SK-N-SH treated with all-trans-retinoic acid at 6 μM for 48 hours (cell line): Measurements from ENCODE around the gene AK4.
"Not testable (repeated sequence)": the region's sequence is repeated elsewhere in the genome, so short reads cannot be mapped to it uniquely, and the experiment has no call there.

Experiments used
- ATAC-seq: fragments of 200-7000 bp; cut with Tn5 transposase; 3 replicates; pipeline ENCODE4 v1.9.1; 2020; ENCODE audit warnings: mild to moderate bottlenecking, moderate library complexity
- ARNTL ChIP-seq: fragments of 450-650 bp; formaldehyde crosslinking; IDR thresholded peaks from 2 replicates; pipeline ENCODE4 v1.5.0; 2020; ENCODE audit warnings: low read depth, mild to moderate bottlenecking, moderate library complexity, borderline replicate concordance
- CREB5 ChIP-seq: fragments of 250-450 bp; sonication (Bioruptor Pico); IDR thresholded peaks from 2 replicates; pipeline ENCODE4 v1.5.1; 2020; ENCODE audit warnings: low read depth, mild to moderate bottlenecking, moderate library complexity
- CSDC2 ChIP-seq: fragments of 250-450 bp; sonication (Bioruptor Pico); IDR thresholded peaks from 2 replicates; pipeline ENCODE4 v1.5.0; 2020; ENCODE audit warnings: mild to moderate bottlenecking, moderate library complexity
- ESRRG ChIP-seq: fragments of 250-450 bp; sonication (Bioruptor Pico); IDR thresholded peaks from 2 replicates; pipeline ENCODE4 v1.6.1; 2021; ENCODE audit warnings: mild to moderate bottlenecking
- GLIS3 ChIP-seq: fragments of 250-450 bp; sonication (Bioruptor Pico); IDR thresholded peaks from 2 replicates; pipeline ENCODE4 v1.5.0; 2020; ENCODE audit warnings: mild to moderate bottlenecking, moderate library complexity
- ISL1 ChIP-seq: fragments of 250-450 bp; sonication (Bioruptor Pico); IDR thresholded peaks from 2 replicates; pipeline ENCODE4 v2.1.2; 2022; ENCODE audit warnings: mild to moderate bottlenecking, moderate library complexity
- OSR1 ChIP-seq: fragments of 250-450 bp; sonication (Bioruptor Pico); IDR thresholded peaks from 2 replicates; pipeline ENCODE4 v1.8.0; 2022; ENCODE audit warnings: moderate library complexity, mild to moderate bottlenecking, inconsistent platforms
- PATZ1 ChIP-seq: fragments of 250-450 bp; sonication (Bioruptor Pico); IDR thresholded peaks from 2 replicates; pipeline ENCODE4 v1.8.0; 2020; ENCODE audit warnings: mild to moderate bottlenecking, moderate library complexity, borderline replicate concordance
- POU6F1 ChIP-seq: fragments of 250-450 bp; sonication (Bioruptor Pico); IDR thresholded peaks from 2 replicates; pipeline ENCODE4 v1.8.0; 2021; ENCODE audit warnings: low read depth, mild to moderate bottlenecking, moderate library complexity, borderline replicate concordance
- PPARA ChIP-seq: fragments of 250-450 bp; sonication (Bioruptor Pico); IDR thresholded peaks from 2 replicates; pipeline ENCODE4 v1.5.0; 2020; ENCODE audit warnings: mild to moderate bottlenecking, borderline replicate concordance
- RARB ChIP-seq: fragments of 250-450 bp; sonication (Bioruptor Pico); IDR thresholded peaks from 2 replicates; pipeline ENCODE4 v1.8.0; 2021; ENCODE audit warnings: mild to moderate bottlenecking, moderate library complexity
- SNAI2 ChIP-seq: fragments of 250-450 bp; sonication (Bioruptor Pico); IDR thresholded peaks from 2 replicates; pipeline ENCODE4 v1.5.0; 2020; ENCODE audit warnings: mild to moderate bottlenecking, moderate library complexity
- TCF4 ChIP-seq: fragments of 250-450 bp; sonication (Bioruptor Pico); IDR thresholded peaks from 2 replicates; pipeline ENCODE4 v1.8.0; 2021; ENCODE audit warnings: mild to moderate bottlenecking, moderate library complexity, borderline replicate concordance
- TOX ChIP-seq: fragments of 250-450 bp; sonication (Bioruptor Pico); IDR thresholded peaks from 2 replicates; pipeline ENCODE4 v1.8.0; 2021; ENCODE audit warnings: mild to moderate bottlenecking, moderate library complexity, borderline replicate concordance
- TSHZ2 ChIP-seq: fragments of 250-450 bp; sonication (Bioruptor Pico); IDR thresholded peaks from 2 replicates; pipeline ENCODE4 v1.5.0; 2020; ENCODE audit warnings: mild to moderate bottlenecking, moderate library complexity
- ZC3H10 ChIP-seq: fragments of 250-450 bp; sonication (Bioruptor Pico); IDR thresholded peaks from 2 replicates; pipeline ENCODE4 v1.5.1; 2021; ENCODE audit warnings: mild to moderate bottlenecking, moderate library complexity
- ZFP3 ChIP-seq: fragments of 250-450 bp; sonication (Bioruptor Pico); IDR thresholded peaks from 2 replicates; pipeline ENCODE4 v1.5.0; 2020; ENCODE audit warnings: mild to moderate bottlenecking, moderate library complexity
- ZFP30 ChIP-seq: fragments of 450-650 bp; formaldehyde crosslinking; IDR thresholded peaks from 2 replicates; pipeline ENCODE4 v1.5.0; 2022; ENCODE audit warnings: mild to moderate bottlenecking, moderate library complexity
- ZNF565 ChIP-seq: fragments of 450-650 bp; formaldehyde crosslinking; conservative IDR thresholded peaks from 2 replicates; pipeline ENCODE4 v1.5.0; 2020; ENCODE audit warnings: low read depth, mild to moderate bottlenecking, moderate library complexity
- ZNF8 ChIP-seq: fragments of 450-650 bp; formaldehyde crosslinking; IDR thresholded peaks from 2 replicates; pipeline ENCODE4 v1.5.0; 2020; ENCODE audit warnings: mild to moderate bottlenecking, moderate library complexity

AK4 gene

GRCh38 chr1:65235867-65236805 lies 88.1 kb downstream of the AK4 start (continued):
- TF ChIP-seq CREB5 (CRISPR knock-in tag) (no peak), ISL1 (CRISPR knock-in tag) (no peak), SNAI2 (CRISPR knock-in tag) (no peak), ZNF8 (no peak), RARB (CRISPR knock-in tag) (no peak)

GRCh38 chr1:65237088-65237487 lies 89.1 kb downstream of the AK4 start:
- not testable (repeated sequence) for ATAC-seq

- no peak for ATAC-seq
- TF ChIP-seq TCF4 (CRISPR knock-in tag) (no peak), ZC3H10 (CRISPR knock-in tag) (no peak), ESRRG (CRISPR knock-in tag) (no peak), ARNTL (CRISPR knock-in tag) (no peak), ISL1 (CRISPR knock-in tag) (no peak), RARB (CRISPR knock-in tag) (no peak), ZFP30 (no peak), OSR1 (CRISPR knock-in tag) (no peak), CSDC2 (CRISPR knock-in tag) (no peak)
These were observed 89.5 kb downstream of the AK4 start for GRCh38 chr1:65237503-65237902.

GRCh38 chr1:65238010-65238409 lies 90.0 kb downstream of the AK4 start:
- TF ChIP-seq CSDC2 (CRISPR knock-in tag) (no peak), CREB5 (CRISPR knock-in tag) (no peak), PATZ1 (CRISPR knock-in tag) (no peak), SNAI2 (CRISPR knock-in tag) (no peak), ZFP3 (CRISPR knock-in tag) (no peak), TSHZ2 (CRISPR knock-in tag) (no peak), PPARA (no peak), ZNF8 (no peak), ZNF565 (no peak), POU6F1 (CRISPR knock-in tag) (no peak), TOX (CRISPR knock-in tag) (no peak), ISL1 (CRISPR knock-in tag) (no peak), TCF4 (CRISPR knock-in tag) (no peak), GLIS3 (CRISPR knock-in tag) (no peak), ZC3H10 (CRISPR knock-in tag) (no peak), ESRRG (CRISPR knock-in tag) (no peak)
- no peak for ATAC-seq
